ENCODE results near the gene ZNF766. TPM values are rescaled to one million over a fixed set of nuclear protein-coding genes. Genes with fewer than 3 reads are reported as not detected.

Gene ZNF766
- total RNA-seq, 1 experiment from 2014 or later, result 17.9 TPM

- no peak overlapping the region for H3K27ac ChIP-seq (ENCODE audit: low read depth, low read length)
- ChIA-PET POLR2A (no interaction called here), CTCF (no interaction called here), RAD21 (ENCODE audit: low non-redundant PET in 1 of 2, low total read pairs in 2 of 2, uncharacterized antibody in 2 of 2, unreplicated experiment in 2 of 2) (no interaction called here)
- no peak overlapping the region for H2AFZ ChIP-seq (ENCODE audit: low read depth, low read length, poor library complexity, severe bottlenecking)
- H3K36me3 ChIP-seq (ENCODE audit: control insufficient read depth in 1 of 2, insufficient read depth in 2 of 2, low read length in 2 of 2), result no peaks in the 10 kb centered on the region
- BruUV-seq (replicated peaks), result no TSS peak
- no peaks in the 10 kb centered on the region for H3K9me2 ChIP-seq (ENCODE audit: insufficient read depth)
- no peak overlapping the region for H3K9ac ChIP-seq (ENCODE audit: low read length)
- no peaks in the 10 kb centered on the region for H3K79me2 ChIP-seq (ENCODE audit: insufficient read depth, low read length)
- H3K4me1 ChIP-seq (ENCODE audit: control insufficient read depth in 1 of 2, insufficient read depth in 2 of 2, low read length in 2 of 2), result no peaks in the 10 kb centered on the region
- no peak for DNase-seq (ENCODE audit: low read depth, low spot score)
- H3K9me3 ChIP-seq (ENCODE audit: control insufficient read depth in 1 of 2, insufficient read depth in 1 of 2, low read depth in 1 of 2, low read length in 2 of 2), result peaks cover 26 to 29% of the 10 kb centered on the region in 2 experiments; a peak in 2 of 4 replicates
- no peak overlapping the region for H3K4me3 ChIP-seq (replicated peaks in 1 of 2; ENCODE audit: low read depth in 1 of 2, low read length in 2 of 2)
- H3K4me2 ChIP-seq (ENCODE audit: low read length), result no peak overlapping the region
- no peaks in the 10 kb centered on the region for H4K20me1 ChIP-seq (ENCODE audit: insufficient read depth)
- TF ChIP-seq POLR2AphosphoS5 (IDR thresholded peaks at IDR 0.05; ENCODE audit: low read depth, low read length), result no peak
- no peak for TF ChIP-seq EGR1 (IDR thresholded peaks at IDR 0.05; ENCODE audit: low read depth)
- no peak for TF ChIP-seq TCF7L2 (IDR thresholded peaks at IDR 0.05; ENCODE audit: borderline replicate concordance, extremely low read depth, insufficient read depth, insufficient read length)
- TF ChIP-seq REST (IDR thresholded peaks at IDR 0.05; ENCODE audit: low read depth), result no peak
- TF ChIP-seq POLR2A (IDR thresholded peaks at IDR 0.05; ENCODE audit: borderline replicate concordance, extremely low read depth, insufficient read depth, insufficient read length), result no peak
- no peak for TF ChIP-seq FOSL1 (IDR thresholded peaks at IDR 0.05; ENCODE audit: low read depth)
- TF ChIP-seq SRF (IDR thresholded peaks at IDR 0.05; ENCODE audit: low read depth), result no peak
- no peak for TF ChIP-seq ATF3 (IDR thresholded peaks at IDR 0.05)
- no peak for TF ChIP-seq SP1 (IDR thresholded peaks at IDR 0.05; ENCODE audit: low read depth)
- TF ChIP-seq ZFX (IDR thresholded peaks at IDR 0.05), result no peak
- no peak for TF ChIP-seq ELF1 (IDR thresholded peaks at IDR 0.05; ENCODE audit: borderline replicate concordance, low read depth)
- TF ChIP-seq EZH2phosphoT487 (IDR thresholded peaks at IDR 0.05; ENCODE audit: borderline replicate concordance), result no peak
- TF ChIP-seq YY1 (IDR thresholded peaks at IDR 0.05; ENCODE audit: extremely low read depth, insufficient replicate concordance, low read depth, low read length), result no peak
- no peak for TF ChIP-seq RAD21 (IDR thresholded peaks at IDR 0.05; ENCODE audit: low read depth)
- no peak for TF ChIP-seq CTCF (IDR thresholded peaks at IDR 0.05 in 2 of 3, conservative IDR thresholded peaks at IDR 0.05 in 1 of 3; ENCODE audit: borderline replicate concordance in 1 of 3, insufficient read depth in 1 of 3, low read depth in 2 of 3, low read length in 2 of 3)
- TF ChIP-seq EZH2 (IDR thresholded peaks at IDR 0.05), result no peak
- no peak for TF ChIP-seq CEBPB (IDR thresholded peaks at IDR 0.05; ENCODE audit: low read depth)
- TF ChIP-seq SIN3A (IDR thresholded peaks at IDR 0.05; ENCODE audit: low read depth), result no peak
- no peak for ATAC-seq
- H3K27me3 ChIP-seq (ENCODE audit: insufficient read depth, low read length), result no peaks in the 10 kb centered on the region
- intact Hi-C loops (cut with micrococcal nuclease), result no loop called here
These were observed 62.4 kb downstream of the ZNF766 start for GRCh38 chr19:52331757-52332156.

Data from HCT116 (cell line).